Stimulated activated CD8-positive, alpha-beta memory T cell treated with anti-CD3 and anti-CD28 coated beads, Interleukin-7, amount 100 ng/mL, for 24 hours (primary cell): ENCODE results near the gene ABCB10.
"Not testable (repeated sequence)": the region's sequence is repeated elsewhere in the genome, so short reads cannot be mapped to it uniquely, and the experiment has no call there.

Experiments
- DNase-seq: peaks from one replicate; pipeline ENCODE4 v3.0.0-alpha.2; 2020; ENCODE audit warnings: low read depth

Gene ABCB10

DNA sequence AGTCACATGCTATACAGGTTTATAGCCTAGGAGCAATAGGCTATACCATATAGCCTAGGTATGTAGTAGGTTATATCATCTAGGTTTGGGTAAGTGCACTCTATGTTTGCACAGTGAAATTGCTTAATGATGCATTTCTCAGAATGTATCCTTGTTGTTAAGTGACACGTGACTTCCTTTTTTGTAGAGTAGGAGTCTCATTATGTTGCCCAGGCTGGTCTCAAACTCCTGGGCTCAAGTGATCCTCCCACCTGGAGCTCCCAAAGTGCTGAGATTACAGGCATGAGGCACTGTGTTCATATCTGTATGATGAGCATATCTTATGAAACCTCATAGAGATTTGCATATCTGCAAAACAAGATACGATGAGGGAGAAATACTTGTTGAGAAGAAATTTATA is 13.8 kb upstream of the ABCB10 start:
- DNase-seq: no peak

- no peak for DNase-seq
These were observed 12.5 kb upstream of the ABCB10 start for GRCh38 chr1:229570891-229571516.

DNA sequence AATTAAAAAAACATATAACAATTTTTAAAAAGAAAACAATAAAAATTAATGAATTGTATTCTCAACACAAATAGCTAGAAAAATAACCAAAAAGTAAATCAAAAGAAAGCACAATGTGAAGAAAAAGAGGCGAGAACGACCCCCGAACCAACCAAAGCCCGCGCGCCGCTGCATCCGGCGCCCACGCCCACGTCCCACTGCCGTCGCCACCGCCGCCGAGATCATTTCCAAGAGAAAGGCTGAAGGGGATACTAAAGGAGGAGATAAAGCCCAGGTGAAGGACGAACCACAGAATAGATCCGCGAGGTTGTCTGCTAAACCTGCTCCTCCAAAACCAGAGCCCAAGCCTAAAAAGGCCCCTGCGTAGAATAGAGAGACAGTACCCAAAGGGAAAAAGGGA is 11.8 kb upstream of the ABCB10 start:
- DNase-seq: no peak

- DNase-seq: no peak
These were observed 8.8 kb upstream of the ABCB10 start for GRCh38 chr1:229567109-229567868.

GRCh38 chr1:229563701-229564100 is 5.2 kb upstream of the ABCB10 start:
- no peak for DNase-seq

DNA sequence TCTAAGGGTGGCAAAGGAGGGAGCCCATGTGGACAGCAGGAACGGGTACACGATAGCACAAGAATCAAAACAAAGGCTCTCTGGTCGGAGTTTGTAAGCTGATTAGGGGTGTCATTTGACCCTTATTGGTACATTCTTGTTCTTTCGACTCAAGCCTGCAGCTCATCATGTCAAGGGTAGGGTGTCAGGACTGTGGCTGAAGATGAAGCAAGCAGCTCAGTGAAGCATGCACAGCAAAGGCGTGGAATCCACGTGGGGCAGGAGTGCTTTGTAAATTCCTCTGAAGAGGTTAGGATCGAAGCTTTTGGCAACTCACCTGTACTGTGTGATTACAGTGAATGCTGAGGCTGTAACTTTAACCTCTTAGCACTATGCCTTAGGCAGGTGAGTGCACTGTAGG is 4.7 kb upstream of the ABCB10 start:
- no peak for DNase-seq

- no peak for DNase-seq
These were observed 4.2 kb upstream of the ABCB10 start for GRCh38 chr1:229562686-229563085.

DNA sequence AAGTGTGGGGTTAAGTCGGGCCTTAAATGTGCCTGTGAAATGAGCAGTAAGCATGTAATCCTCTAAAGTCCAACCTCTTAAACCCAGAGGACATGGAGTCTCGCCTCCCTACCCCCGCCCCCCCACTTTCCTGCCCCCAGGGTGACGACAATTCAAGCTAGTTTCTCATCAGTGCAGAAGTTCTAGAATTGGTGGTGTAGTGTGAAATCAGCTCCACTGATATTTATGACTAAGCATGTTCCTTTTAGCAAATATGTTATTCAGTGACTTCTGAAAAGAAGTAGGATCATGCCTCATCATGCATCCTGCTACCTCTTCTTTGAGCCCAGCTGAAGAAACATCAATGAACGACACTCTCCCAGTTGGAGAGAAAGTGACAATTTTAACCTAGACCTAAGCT is 2.6 kb upstream of the ABCB10 start:
- DNase-seq: no peak

- DNase-seq: not testable (repeated sequence)
These were observed 1.6 kb upstream of the ABCB10 start for GRCh38 chr1:229560124-229560523.

DNA sequence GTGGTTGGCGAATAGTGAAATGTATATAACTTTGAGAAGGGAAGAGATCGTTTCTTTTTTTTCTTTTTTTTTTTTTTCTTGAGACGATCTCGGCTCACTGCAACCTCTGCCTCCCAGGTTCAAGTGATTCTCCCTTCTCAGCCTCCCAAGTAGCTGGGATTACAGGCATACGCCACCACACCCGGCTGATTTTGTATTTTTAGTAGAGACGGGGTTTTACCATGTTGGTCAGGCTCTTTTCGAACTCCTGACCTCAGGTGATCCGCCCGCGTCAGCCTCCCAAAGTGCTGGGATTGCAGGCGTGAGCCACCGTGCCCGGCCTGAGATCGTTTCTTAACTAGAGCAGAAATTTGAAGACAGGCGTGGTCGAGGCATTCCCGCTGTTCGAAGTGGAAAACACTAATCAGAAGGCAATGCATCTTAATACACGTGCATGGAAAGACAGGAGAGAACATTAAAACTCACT is 862 bp upstream of the ABCB10 start:
- DNase-seq: not testable (repeated sequence)

GRCh38 chr1:229557913-229558414 is 543 bp downstream of the ABCB10 start:
- no peak for DNase-seq

DNA sequence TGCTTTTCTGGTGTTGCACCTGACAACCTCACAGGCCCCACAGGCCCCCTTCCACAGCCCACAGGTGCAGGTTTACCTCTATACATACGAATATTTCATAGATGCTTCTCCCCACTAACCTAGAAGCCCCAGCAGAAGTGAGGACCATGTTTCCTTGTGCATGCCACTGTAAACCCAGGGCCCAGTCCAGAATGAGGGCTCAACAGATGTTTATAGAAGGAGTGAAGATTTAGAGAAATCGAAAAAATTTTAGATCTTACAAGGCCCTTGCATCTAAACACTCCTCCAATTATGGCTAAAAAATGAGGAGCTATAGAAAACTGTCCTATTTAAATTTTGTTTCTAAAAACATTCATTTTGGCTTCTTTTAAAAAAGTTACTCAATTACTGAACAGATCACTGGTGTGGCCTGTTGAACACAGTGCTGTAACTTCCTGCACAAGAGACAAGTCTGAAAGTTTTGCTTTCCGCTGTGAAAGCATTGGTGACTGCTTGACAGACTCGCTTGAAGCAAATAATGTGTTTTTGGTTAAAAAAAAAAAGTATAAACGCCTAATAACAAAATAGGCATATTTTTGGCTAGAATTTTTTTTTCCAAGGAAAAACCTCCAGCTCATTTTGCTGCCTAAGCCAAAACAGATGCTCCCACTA is 1.2 kb downstream of the ABCB10 start:
- DNase-seq: no peak

DNA sequence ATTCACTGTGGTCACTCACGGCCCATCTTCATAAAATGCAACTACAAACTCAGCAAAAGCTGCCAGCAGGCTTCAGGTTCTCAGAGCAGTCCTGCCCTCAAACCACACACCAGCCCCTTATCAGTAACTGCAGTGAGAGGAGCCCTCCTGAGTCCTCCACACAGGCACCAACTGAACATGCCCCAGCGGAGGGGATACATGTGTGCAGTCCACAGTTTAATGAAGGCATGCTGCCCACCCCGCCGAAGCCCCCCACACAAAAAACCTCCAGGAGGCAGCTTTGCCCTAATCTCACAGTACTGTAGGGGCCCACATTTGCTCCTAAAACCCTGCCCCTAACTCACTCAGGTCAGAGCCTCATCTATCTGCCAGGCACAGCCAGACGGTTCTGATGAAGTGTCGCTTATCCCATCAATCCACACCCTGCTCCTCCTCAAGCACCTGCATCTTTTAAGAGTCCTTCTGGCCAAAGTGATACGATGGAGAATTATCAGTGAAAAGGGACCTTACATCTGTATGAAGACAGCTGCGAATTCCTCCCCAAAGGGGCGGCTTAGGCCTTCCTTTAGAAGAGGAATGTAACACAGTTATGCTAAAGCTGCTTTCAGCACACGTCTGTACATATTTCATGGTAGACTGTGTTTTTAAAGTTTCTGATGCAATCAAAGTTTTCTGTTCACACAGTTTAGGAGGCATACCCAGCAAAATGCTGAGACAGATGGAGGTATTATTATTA is 3.5 kb downstream of the ABCB10 start:
- no peak for DNase-seq

- no peak for DNase-seq
These were observed 4.8 kb downstream of the ABCB10 start for GRCh38 chr1:229553621-229554130.

DNA sequence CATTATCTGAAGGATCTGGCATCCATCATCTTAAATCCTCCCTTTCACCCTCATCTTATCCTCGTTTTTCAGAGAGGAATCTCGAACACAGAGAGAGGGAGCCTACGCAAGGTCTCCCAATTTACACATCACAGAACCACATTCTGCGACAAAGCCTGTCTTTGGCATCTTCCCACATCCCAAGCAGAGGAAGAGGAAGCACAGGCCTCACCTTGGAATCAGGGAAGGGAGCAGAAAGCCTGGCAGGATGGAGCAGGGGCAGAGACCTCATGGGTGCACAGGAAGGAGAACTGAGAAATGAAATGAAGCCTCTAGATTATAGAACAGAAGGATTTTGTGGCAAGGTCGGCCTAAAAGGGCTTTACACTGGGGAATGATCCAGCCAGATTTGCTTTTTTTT is 5.8 kb downstream of the ABCB10 start:
- no peak for DNase-seq

DNA sequence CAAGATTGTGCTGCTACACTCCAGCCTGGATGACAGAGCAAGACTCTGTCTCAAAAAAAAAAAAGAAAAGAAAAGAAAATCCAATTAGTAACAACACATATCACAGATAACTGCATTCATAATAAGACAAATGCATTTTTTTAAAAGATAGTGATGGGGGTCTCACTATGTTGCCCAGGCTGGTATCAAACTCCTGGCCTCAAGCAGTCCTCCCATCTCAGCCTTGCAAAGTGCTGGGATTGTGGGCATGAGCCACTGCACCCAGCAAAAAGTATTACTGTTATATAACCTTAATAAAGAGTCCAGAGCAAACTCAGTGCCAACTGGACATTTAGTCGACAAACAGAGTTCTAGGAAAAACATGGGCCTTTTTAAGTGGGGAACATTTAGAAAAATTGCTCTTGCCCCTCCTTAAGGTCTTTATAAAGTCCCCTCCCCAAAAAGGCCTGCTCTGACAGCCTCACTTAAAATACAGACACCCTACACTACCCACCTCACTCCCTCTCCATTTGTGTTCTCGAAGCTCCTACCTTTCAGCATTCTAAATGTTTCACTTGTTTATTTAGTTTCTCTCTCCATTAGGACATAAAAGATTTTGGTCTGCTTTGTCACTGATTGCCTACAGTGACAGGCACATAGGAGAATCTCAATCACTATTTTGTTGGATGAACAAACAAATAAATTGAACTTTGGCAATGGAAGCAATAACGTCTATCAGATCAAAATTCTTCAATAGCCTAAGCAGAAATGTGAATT is 7.5 kb downstream of the ABCB10 start:
- DNase-seq: no peak

GRCh38 chr1:229547542-229547941 is 11.0 kb downstream of the ABCB10 start:
- no peak for DNase-seq

DNA sequence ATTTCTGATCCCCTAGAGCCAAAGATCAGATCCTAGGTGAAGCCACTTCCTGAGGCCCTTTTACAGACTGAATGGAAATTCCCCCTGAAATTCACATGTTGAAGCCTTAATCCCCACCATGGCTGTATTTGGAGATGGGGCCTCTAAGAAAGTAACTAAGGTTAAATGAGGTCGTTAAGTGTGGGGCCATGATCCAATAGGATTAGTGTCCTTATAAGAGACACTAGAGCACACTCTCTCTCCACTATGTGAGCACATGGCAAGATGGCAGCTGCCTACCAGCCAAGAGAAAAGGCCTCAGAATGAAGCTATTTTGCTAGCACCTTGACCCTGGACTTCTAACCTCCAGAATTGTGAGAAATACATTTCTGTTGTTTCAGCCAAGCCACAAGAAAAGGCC is 13.9 kb downstream of the ABCB10 start:
- no peak for DNase-seq

DNA sequence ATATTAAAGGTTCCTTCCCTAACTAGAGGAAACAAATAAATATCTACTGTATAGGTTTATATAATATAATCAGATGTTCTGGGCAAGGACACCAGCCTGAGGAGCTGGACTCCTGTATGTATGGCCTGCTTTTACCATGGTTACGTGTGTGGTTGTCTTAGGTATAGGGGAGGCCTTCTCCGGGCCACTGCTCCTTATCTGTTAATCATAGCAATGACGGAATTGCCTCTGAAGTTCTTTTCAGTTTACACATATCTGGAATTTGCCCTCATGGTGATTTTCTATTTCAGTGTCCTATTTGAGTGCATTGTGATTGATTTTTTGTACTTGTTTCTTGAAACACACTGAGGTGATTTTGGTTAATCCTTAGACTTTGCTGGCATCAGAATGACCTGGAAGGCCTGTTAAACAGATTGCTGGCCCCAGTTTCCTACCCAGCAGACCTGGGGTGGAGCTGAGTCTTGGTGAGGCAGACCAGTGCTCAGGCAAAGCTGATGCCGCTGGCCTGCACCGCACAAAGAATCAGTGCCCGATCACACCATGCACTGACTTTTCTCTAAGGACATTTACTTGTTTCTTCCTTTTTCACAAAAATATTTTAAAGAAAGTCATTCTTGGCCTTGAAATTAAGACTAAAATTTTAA is 18.5 kb downstream of the ABCB10 start:
- DNase-seq: no peak

- DNase-seq: no peak
These were observed 19.6 kb downstream of the ABCB10 start for GRCh38 chr1:229538945-229539344.

- DNase-seq: no peak
These were observed 20.6 kb downstream of the ABCB10 start for GRCh38 chr1:229537894-229538293.
